Measurements from ENCODE around the gene TDRD6.

TDRD6 gene

DNA sequence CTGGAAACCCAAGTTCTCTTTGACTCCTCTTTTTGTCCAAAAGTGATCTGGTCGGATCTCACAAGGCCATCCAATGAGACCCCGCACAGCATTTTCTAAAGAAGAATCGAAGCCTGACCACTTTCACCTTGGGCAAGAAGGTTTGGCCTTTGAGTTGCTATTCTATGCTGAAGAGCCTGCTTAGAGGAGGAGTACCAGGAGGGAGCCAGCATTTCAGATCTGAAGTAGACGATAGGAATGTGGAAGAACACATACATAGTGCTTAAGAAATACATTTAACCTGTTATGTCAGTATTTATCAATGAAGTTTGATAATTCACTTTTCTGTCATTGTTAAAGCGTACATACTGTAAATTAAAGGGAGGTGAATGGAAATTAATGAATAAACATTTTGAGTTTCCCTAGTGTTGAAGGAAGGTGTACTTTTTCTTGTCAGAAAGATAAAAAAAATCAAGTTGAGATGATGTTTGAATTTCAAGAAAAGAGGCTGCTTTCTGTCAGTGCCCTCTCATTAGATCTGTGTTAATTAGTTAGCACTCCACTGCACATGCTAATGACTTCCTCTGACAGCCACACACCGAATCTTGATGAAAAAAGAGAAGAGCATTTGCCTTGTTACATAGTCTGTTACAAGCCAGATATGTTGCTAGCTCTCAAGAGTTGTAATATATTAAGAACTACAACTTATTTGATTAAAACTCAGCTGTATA is 10.9 kb upstream of the TDRD6 start:
- no peak for DNase-seq (ENCODE audit: low read depth in 2 of 3, low spot score in 2 of 3)

DNA sequence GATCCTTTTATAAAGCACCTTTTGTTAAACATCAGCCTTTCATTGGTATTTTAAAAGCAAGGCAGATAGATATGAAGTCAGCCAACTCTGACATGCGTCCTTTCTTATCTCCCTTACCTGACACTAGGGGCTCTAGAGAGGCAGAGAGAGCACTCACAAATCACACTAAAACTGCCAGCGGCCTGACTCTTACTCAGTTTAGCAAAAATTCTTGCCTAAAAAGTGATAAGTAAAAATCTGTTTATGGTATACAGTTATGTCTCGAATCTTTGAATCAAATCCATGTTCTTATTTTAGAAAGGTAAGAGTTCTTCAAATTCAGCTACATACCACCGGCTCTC is 10.4 kb upstream of the TDRD6 start:
- DNase-seq (ENCODE audit: low read depth in 2 of 3, low spot score in 2 of 3) = no peak

DNA sequence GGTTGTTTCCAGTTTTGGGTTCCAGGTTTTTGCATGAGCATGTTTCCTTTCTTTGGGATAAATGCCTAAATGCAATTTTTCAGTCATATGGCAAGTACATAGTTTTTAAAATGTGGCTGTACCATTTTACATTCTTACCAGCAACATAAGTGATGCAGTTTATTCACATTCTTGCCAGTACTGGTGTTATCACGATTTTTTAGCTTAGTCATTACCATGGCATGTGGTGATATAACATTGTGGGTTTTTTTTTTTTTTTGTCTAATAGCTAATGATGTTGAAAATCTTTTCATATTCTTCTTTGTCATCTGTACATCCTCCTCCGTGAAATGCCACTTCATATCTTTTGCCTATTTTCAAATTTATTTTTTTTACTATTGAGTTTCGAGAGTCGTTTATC is 2.9 kb upstream of the TDRD6 start:
- DNase-seq (ENCODE audit: low read depth in 2 of 3, low spot score in 2 of 3) = no peak

DNA sequence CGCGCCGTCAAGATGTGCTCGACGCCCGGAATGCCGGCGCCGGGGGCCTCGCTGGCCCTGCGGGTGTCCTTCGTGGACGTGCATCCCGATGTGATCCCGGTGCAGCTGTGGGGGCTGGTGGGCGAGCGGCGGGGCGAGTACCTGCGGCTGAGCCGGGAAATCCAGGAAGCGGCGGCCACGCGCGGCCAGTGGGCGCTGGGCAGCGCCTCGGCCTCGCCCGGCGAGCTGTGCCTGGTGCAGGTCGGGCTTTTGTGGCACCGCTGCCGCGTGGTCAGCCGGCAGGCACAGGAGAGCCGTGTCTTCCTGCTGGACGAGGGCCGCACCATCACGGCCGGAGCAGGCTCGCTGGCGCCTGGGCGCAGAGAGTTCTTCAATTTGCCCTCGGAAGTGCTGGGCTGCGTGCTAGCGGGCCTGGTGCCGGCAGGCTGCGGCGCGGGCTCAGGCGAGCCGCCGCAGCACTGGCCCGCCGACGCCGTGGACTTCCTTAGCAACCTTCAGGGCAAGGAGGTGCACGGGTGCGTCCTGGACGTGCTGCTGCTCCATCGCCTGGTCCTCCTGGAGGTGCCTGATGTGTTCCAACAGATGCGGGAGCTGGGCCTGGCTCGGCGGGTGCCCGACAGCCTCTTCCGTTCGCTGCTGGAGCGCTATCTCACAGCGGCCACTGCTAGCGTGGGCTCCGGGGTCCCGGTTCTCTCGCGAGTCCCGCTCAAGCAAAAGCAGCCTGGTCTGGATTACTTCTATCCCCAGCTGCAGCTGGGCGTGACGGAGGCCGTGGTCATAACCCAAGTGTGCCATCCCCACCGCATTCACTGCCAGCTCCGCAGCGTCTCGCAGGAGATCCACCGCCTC is 656 bp downstream of the TDRD6 start:
- DNase-seq (ENCODE audit: low read depth in 2 of 3, low spot score in 2 of 3) = no peak

DNA sequence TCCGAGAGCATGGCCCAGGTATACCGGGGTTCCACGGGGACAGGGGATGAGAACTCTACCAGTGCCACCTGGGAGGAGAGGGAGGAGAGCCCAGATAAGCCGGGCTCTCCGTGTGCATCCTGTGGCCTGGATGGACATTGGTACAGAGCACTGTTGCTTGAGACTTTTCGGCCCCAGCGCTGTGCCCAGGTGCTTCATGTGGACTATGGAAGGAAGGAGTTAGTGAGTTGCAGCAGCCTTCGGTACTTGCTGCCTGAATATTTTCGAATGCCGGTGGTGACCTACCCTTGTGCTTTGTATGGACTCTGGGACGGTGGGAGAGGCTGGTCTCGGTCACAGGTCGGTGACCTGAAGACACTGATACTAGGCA is 1.3 kb downstream of the TDRD6 start:
- DNase-seq (ENCODE audit: low read depth in 2 of 3, low spot score in 2 of 3) = no peak

DNA sequence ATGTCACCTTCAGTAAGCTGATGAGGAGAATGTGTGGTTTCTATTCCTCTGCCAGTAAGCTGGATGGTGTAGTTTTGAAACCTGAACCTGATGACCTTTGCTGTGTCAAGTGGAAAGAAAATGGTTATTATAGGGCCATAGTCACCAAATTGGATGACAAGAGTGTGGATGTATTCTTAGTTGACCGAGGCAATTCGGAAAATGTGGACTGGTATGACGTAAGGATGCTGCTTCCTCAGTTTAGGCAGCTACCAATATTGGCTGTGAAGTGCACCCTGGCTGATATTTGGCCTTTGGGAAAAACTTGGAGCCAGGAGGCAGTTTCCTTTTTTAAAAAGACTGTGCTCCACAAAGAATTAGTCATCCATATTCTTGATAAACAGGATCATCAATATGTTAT is 2.0 kb downstream of the TDRD6 start:
- no peak for DNase-seq (ENCODE audit: low read depth in 2 of 3, low spot score in 2 of 3)

DNA sequence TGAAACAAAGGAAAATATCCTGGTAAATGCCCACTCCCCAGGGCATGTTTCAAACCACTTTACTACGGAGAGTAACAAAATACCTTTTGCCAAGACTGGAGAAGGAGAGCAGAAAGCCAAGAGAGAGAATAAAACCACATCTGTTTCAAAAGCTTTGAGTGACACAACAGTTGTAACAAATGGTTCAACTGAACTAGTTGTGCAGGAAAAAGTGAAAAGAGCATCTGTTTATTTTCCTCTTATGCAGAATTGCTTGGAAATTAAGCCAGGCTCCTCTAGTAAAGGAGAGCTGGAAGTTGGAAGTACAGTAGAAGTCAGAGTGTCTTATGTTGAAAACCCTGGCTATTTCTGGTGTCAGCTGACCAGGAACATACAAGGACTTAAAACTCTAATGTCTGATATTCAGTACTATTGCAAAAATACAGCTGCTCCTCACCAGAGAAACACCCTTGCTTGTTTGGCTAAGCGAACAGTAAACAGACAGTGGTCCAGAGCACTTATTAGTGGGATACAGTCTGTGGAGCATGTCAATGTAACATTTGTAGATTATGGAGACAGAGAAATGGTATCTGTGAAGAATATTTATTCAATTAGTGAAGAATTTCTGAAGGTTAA is 2.6 kb downstream of the TDRD6 start:
- DNase-seq (ENCODE audit: low read depth in 2 of 3, low spot score in 2 of 3) = no peak

DNA sequence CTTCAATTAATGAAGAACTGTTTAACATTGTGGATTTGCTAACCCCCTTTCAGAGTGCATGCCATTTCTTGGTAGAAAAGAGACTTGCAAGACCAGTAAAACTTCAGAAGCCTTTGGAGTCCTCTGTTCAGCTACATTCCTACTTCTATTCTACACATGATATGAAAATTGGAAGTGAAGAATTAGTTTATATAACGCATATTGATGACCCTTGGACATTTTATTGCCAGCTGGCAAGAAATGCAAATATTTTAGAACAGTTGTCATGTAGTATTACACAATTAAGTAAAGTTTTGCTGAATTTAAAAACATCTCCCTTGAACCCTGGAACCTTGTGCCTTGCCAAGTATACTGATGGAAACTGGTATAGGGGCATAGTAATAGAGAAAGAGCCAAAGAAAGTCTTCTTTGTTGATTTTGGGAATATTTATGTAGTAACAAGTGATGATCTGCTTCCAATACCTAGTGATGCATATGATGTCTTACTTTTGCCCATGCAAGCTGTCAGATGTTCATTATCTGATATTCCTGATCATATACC is 3.3 kb downstream of the TDRD6 start:
- no peak for DNase-seq (ENCODE audit: low read depth in 2 of 3, low spot score in 2 of 3)

DNA sequence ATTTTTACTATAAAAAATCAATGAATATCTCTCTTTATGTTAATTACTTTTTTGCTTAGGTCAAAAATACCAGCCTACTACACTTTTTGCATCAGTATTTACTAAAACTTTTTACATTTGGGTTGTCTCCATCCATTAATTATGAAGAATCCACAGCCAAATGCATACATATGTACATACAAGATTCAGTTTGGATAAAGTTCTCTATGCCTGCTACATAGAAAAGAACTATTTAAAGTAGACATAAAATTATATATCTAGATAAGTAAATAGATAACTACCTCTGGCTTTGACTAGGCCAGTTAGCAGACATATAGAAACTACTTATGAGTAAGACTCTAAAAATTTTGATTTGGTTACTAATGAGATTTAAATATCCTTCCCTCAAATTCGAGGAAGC is 12.3 kb downstream of the TDRD6 start:
- no peak for DNase-seq (ENCODE audit: low read depth in 2 of 3, low spot score in 2 of 3)

DNA sequence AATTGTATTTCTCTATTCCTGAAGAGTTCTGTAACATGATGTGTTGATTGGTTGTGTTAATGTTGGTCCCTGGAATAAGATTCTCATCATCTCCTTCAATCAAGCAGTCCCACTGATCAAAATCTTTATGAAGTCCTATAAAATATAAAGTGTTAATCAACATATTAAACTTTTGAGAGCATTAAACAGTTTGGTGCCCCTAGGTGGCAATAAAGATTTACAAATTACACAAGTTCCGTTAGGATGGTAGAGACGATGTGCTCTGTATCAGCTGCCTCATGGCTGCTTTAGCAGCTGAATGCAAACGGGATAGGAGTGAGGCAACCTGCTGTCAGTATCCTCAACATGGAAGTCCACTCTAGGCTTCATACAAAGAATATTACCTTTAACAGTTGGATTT is 16.9 kb downstream of the TDRD6 start:
- no peak for DNase-seq (ENCODE audit: low read depth in 2 of 3, low spot score in 2 of 3)

DNA sequence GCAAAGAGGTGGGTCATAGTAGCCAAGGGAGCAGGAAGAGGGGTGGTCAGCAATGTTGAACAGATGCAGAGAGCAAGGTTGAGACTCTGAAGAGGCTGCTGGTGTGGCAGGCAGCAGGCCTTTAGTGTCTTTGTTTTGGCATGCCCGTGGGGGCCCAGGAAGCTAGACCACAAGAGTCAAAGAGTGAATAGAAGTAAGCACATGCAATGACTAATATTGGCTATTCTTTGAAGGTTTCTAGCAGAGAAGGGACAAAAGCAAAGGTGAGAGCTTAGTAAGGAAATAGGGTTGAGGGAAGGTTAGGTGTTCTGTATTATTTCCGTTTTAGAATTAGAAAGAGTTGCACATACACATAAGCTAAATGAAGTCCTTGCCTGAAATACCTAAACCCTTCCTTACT is 18.8 kb downstream of the TDRD6 start:
- DNase-seq (ENCODE audit: low read depth in 2 of 3, low spot score in 2 of 3) = no peak

DNA sequence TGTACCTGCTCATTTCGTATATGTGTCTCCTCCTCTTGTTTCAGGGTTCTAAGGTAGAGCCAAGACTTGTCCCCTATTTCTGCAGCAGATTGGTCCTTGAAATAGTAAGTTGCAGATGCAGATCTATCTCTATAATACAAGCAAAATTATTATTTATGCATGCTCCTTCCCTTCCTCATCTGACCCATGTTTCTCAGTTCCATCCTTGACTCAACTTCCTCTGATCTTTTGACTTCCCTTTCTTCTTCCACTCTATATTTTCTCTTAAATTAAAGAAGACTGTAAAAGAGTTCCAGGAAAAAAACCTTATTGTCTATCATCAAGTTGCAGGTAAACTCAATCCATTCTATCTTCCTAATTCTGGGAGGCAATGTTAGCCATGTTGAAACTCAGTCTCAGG is 23.8 kb downstream of the TDRD6 start:
- no peak for DNase-seq (ENCODE audit: low read depth in 2 of 3, low spot score in 2 of 3)

DNA sequence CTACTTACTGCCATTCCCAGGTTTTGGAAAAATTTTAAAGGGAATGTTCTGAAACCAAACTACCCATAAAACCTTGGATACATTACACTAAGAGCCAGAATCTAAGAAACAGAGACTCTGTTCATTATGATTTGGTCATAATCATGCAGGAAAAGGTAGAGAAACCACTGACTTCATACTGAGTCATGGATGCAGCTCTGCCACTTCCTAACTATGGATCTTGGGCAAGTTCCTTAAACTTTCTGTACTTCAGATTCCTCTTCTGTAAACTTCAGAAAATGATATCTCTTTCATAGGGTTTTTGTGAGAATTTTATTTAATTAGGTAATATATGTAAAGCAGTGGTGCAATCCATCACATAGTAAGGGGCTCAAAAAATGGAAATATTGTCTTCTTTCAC is 27.5 kb downstream of the TDRD6 start:
- DNase-seq (ENCODE audit: low read depth in 2 of 3, low spot score in 2 of 3) = no peak

DNA sequence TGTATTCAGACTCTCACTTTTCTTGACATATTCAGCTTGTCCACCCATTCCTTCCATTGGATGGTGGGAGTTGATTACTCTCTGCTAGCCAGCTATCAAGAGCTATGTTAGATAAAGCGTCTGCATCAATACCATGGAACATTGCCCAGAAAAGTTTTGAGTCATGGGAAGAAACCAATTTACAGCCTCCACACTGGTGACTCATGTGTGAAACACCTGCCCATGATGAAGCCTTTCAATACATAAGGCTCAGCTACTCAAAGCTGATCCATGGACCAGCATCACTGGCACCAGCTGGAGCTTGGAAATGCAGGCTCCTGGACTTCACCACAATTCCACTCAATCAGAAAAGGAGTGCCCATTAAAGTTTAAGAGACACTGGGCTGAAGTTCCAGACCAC is 31.4 kb downstream of the TDRD6 start:
- DNase-seq (ENCODE audit: low read depth in 2 of 3, low spot score in 2 of 3) = no peak

DNA sequence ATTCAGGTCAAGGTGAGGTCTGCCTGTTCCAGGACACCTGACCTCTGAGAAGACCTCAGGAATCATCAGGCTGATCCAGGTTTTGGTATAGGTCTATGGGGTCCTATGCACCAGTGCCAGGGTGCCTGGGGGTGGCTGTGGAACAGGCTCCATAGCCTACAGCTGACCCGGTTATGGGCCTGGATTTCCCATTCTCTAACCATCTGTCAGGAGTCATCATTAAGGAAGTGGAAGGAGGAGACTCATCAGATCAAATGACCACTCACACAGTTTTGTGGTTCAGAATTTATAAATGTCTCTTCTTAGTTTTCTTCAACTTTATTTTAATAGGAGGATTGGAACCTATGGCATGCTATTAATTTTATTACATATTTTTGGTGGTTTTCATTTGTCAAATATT is 32.7 kb downstream of the TDRD6 start:
- no peak for DNase-seq (ENCODE audit: low read depth in 2 of 3, low spot score in 2 of 3)

DNA sequence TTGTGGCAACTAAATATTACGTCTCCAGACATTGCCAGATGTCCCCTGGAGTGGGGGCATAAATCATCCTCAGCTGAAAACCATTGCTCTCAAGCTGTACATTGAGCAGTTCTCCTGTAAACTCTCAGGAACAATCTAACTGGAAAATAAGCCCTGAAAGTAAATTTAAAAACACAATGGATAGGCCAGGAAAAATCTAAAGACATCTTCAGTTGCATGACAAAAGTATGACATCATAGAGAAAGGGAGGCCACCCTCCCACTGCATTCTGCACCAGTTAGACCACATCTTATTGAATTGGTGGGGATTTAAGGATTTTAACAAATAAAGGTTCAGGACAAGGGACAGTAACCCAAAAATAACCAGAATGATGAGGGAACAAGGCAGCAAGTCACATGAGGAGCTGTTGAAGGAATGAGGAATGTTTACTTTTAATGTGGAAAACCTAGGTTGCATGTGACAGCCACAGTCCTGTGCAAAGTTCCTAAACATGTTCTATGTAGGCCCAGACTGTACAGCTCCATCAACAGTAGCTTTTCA is 42.2 kb downstream of the TDRD6 start:
- DNase-seq (ENCODE audit: low read depth in 2 of 3, low spot score in 2 of 3) = no peak

DNA sequence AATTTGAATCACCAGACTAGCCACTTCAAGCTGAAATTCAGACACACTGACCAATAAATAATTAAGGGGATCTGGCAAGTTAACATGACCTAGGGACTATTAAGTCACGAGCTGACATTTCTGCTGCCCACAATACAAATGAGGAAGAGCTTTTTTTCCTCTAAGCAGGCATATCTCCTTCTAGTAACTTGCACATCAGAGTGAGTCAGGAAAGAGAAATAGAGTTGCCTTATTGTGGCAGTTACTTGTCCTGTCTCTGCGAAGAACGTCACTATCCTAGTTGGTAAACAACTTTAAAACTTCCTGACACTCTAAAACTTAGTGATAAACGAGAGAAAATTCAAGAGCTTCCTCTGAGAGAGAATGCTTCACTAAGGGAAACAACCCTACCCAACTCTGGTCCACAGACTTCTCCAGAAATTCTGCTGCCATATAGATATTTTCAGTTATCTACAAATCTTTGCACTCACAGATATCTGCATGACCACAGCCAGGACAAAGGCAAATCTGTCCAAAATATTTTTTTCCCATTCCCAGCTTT is 43.3 kb downstream of the TDRD6 start:
- DNase-seq (ENCODE audit: low read depth in 2 of 3, low spot score in 2 of 3) = no peak

DNA sequence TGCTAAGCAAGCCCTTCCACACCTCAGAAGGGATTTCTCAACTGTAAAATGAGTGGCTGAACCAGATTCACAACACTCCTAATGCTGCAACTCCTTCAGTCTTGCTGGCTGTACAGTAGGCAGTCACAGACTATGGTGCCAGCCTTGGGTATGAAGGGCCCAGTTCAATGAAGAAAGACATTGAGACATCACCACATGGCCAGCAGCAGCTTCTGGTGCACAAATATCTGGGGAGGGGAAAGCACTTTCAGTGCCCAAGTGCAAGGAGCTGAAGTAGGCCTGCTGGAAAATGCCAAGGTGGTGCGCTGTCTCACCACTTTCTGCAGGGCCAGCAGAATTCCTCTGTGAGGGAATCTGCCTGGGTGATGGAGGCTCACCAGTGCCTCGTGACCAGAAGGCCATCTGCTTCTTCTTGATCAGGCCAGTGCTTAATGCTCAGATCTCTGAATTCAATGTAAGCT is 45.7 kb downstream of the TDRD6 start:
- no peak for DNase-seq (ENCODE audit: low read depth in 2 of 3, low spot score in 2 of 3)

DNA sequence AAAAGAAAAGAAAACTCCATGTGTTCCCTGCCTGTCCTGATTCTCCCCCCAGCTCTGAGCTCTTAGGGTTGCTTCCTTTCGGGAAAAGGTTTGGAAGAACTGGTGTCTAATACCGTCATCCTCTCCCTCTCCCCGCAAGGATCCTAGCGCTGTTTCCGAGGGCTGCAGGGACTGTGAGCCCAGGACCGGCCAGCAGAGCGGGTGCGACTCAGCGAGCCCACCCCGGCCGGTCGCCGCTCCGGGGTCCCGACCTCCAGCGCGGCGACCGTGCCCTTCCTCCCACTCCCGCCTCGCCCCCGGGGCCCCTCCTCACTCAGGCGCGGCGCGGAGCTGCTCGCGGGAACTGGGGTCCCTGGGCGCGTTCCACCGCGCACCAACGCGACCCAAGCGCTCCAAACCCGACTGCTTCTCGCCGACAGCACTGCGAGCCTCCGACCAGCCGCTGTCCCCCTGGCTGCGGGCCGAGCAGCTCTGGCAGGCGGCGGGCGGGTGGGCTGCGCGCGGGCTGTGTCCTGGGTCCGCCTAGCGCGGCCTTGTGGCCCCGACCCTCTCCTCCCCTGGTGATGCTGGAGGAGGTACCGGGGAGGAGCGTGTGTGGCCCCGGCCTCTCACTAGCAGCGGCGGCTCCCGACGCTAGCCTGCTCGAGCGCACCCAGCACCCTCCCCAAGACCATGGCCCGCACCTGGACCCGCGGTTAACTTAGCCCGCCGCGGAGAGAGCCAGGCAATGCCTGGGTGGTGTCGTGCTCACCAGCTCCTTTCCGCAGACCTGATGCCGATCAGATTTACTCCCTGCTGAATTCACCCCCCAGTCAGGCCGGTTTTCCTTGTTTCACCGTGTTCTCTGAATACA is 47.4 kb downstream of the TDRD6 start, which contains the start of gene PLA2G7:
Gene PLA2G7 (minus strand): TSS at position 509 of the 853 bp plus-strand sequence. CDS start 12,484 bp downstream, outside the sequence.
- DNase-seq (ENCODE audit: low read depth in 2 of 3, low spot score in 2 of 3) = no peak

DNA sequence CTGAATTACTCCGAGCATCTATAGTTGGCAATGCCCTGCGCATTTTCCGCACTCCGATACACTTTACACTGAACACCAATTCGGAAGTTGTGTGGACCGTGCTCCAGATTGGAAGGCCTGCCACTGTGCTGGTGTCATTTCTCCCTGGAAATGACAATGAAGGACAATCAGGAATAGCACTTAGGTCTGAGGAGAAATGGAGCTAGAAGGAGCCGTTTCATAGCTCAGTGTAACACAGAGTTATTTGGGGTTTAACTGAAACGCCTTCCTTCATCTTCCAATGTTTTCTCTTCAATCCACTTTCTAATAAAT is 48.0 kb downstream of the TDRD6 start:
- no peak for DNase-seq (ENCODE audit: low read depth in 2 of 3, low spot score in 2 of 3)

DNA sequence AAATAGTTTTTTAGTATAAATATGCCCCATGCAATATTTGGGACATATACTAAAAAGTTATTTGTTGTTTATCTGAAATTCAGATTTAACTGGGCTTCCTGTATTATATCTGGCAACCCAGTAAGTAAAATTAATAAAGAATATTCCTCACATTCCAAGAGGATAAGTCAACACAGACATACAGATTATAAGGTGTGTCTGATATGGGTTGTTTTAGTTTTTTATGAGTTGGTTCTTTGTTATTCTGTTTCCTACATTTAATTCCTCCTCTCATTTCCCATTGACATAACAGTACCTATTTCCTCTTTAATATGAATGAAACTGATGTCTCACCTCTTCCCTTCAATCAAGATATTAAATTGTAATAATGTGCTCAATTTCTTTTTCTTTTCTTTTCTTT is 49.2 kb downstream of the TDRD6 start:
- no peak for DNase-seq (ENCODE audit: low read depth in 2 of 3, low spot score in 2 of 3)

Data from activated CD8-positive, alpha-beta memory T cell treated with anti-CD3 and anti-CD28 coated beads for 48 hours (primary cell).